Measurements from ENCODE around the gene ZFYVE28.

ZFYVE28 gene

GRCh38 chr4:2284934-2285612 lies 133.4 kb downstream of the ZFYVE28 start:
- Histone ChIP-seq H3K27me3 (peaks cover 7% of the 10 kb centered on the region), H3K9me3 (no peaks in the 10 kb centered on the region), H3K27ac (no peak overlapping the region), H3K4me1 (ENCODE audit: control insufficient read depth in 1 of 2, insufficient read depth in 1 of 2, low read depth in 1 of 2, low read length in 1 of 2) (no peaks in the 10 kb centered on the region), H3K4me3 (ENCODE audit: low read depth in 1 of 2, low read length in 1 of 2) (no peak overlapping the region), H3K36me3 (no peaks in the 10 kb centered on the region)
- TF ChIP-seq CTCF (IDR thresholded peaks at IDR 0.05) = no peak

DNA sequence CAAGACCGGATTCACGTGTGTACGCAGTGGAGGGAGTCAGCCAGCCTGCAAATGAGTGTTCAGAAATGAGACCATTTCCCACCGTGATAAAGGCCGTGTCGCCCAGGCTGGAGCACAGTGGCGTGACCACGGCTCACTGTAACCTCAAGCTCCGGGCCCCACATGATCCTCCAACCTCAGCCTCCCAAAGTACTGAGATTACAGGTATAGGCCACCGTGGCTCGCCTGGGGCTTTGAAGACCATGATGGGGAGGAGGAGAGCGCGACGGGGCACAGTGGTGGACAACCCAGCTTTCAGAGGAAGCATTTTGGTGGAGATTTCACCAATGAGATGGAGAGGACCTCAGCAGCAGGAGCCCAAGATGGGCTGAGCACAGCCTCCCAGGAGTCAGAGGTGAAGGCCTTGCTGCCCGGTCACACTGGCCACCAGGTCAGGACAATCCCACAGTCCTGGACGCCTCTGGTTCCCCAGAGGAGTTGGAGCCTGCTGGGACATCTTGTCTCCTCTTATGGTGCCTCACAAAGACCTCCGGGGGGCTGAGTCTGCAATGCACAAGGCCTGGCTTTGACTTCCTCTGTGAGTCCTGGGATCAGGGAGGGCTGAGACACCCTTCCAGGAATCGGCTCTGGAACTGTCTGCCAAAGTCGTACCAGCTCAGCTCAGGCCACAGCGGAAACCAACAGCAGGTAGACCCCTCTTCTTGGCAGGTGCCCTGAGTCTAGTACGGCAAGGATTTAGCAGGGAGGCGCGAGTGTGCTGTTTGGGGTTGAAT lies 134.1 kb downstream of the ZFYVE28 start:
- no peak overlapping the region for H3K27ac ChIP-seq
- no peaks in the 10 kb centered on the region for H3K36me3 ChIP-seq
- peaks cover 6% of the 10 kb centered on the region for H3K27me3 ChIP-seq
- no peaks in the 10 kb centered on the region for H3K9me3 ChIP-seq
- H3K4me3 ChIP-seq (ENCODE audit: low read depth in 1 of 2, low read length in 1 of 2) = no peak overlapping the region
- no peak for TF ChIP-seq CTCF (IDR thresholded peaks at IDR 0.05)
- no peaks in the 10 kb centered on the region for H3K4me1 ChIP-seq (ENCODE audit: control insufficient read depth in 1 of 2, insufficient read depth in 1 of 2, low read depth in 1 of 2, low read length in 1 of 2)

DNA sequence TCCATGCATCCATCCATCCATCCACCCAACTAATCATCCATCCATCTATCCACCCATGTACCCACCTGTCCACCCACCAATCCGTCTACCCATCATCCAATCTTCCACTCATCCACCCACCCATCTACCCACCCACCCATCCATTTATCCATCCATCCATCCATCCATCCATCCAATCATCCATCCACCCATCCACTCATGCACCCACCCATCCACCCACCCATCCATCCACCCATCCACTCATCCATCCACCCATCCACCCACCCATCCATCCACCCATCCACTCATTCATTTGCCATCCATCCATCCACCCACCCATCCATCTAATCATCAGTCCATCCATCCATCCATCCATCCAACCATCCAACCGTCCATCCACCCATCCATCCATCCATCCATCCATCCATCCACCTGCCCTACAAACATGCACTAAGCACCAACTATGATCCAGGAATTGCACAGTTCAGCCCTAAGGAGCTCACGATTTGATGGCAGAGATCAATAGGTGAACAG lies 135.2 kb downstream of the ZFYVE28 start:
- H3K4me1 ChIP-seq (ENCODE audit: control insufficient read depth in 1 of 2, insufficient read depth in 1 of 2, low read depth in 1 of 2, low read length in 1 of 2) = no peaks in the 10 kb centered on the region

GRCh38 chr4:2281575-2282343 lies 136.7 kb downstream of the ZFYVE28 start:
- Histone ChIP-seq H3K4me1 (ENCODE audit: control insufficient read depth in 1 of 2, insufficient read depth in 1 of 2, low read depth in 1 of 2, low read length in 1 of 2) (no peaks in the 10 kb centered on the region), H3K27me3 (peaks cover 6% of the 10 kb centered on the region), H3K9me3 (no peaks in the 10 kb centered on the region), H3K27ac (no peak overlapping the region), H3K4me3 (ENCODE audit: low read depth in 1 of 2, low read length in 1 of 2) (no peak overlapping the region), H3K36me3 (no peaks in the 10 kb centered on the region)
- TF ChIP-seq CTCF (IDR thresholded peaks at IDR 0.05) = no peak

More for the DNA sequence above, 135.2 kb downstream of the ZFYVE28 start:
- H3K9me3 ChIP-seq = no peaks in the 10 kb centered on the region
- no peak overlapping the region for H3K27ac ChIP-seq
- no peaks in the 10 kb centered on the region for H3K36me3 ChIP-seq
- H3K4me3 ChIP-seq (ENCODE audit: low read depth in 1 of 2, low read length in 1 of 2) = no peak overlapping the region
- TF ChIP-seq CTCF (IDR thresholded peaks at IDR 0.05) = no peak
- peaks cover 6% of the 10 kb centered on the region for H3K27me3 ChIP-seq

GRCh38 chr4:2280531-2281300 lies 137.7 kb downstream of the ZFYVE28 start:
- no peak overlapping the region for H3K27ac ChIP-seq
- no peaks in the 10 kb centered on the region for H3K36me3 ChIP-seq
- no peak for TF ChIP-seq CTCF (IDR thresholded peaks at IDR 0.05)
- no peak overlapping the region for H3K4me3 ChIP-seq (ENCODE audit: low read depth in 1 of 2, low read length in 1 of 2)
- H3K27me3 ChIP-seq = peaks cover 6% of the 10 kb centered on the region
- no peaks in the 10 kb centered on the region for H3K9me3 ChIP-seq
- no peaks in the 10 kb centered on the region for H3K4me1 ChIP-seq (ENCODE audit: control insufficient read depth in 1 of 2, insufficient read depth in 1 of 2, low read depth in 1 of 2, low read length in 1 of 2)

All from neutrophil (primary cell).